Peyer's patch (tissue), 4 donors: Measurements from ENCODE around the gene NOL3. TPM values are rescaled to one million over a fixed set of nuclear protein-coding genes. Genes with fewer than 3 reads are reported as not detected.

Experiments used
- DNase-seq, 3 donors: peaks; one replicate each; pipeline ENCODE4 v3.0.0-alpha.2; 2017 to 2019
- H3K27ac ChIP-seq, 4 donors: fragments of 200-600 bp; sonication (generic); one replicate each; pipeline ENCODE4 v1.5.1; 2016 to 2019
- H3K27me3 ChIP-seq, 2 donors: fragments of 200-600 bp; sonication (generic); one replicate each; pipeline ENCODE4 v1.5.1; 2019
- H3K36me3 ChIP-seq, 3 donors: fragments of 200-600 bp; sonication (generic); one replicate each; pipeline ENCODE4 v1.5.1; 2016 to 2019
- H3K4me1 ChIP-seq, 4 donors: fragments of 200-600 bp; sonication (generic); one replicate each; pipeline ENCODE4 v1.5.1; 2016 to 2019
- H3K4me3 ChIP-seq, 4 donors: fragments of 200-600 bp; sonication (generic); 1 replicate in 3 of 4; 2 replicates in 1 of 4; pipeline ENCODE4 v1.5.1; 2016 to 2019; ENCODE audit warnings: mild to moderate bottlenecking in 1 of 4
- H3K9me3 ChIP-seq, 4 donors: fragments of 200-600 bp; sonication (generic); one replicate each; pipeline ENCODE4 v1.5.1; 2016 to 2019; ENCODE audit warnings: mild to moderate bottlenecking in 1 of 4
- CTCF ChIP-seq, 6 experiments: fragments of 450-650 bp in 4 of 6; fragments of 200-600 bp in 2 of 6; sonication (generic) in 1 of 6; IDR thresholded peaks; one replicate each; pipeline ENCODE4 v1.5.1; 2017 to 2019; ENCODE audit warnings: antibody characterized with exemption in 6 of 6, mild to moderate bottlenecking in 3 of 6, moderate library complexity in 1 of 6
- POLR2A ChIP-seq, 2 donors: fragments of 450-650 bp; IDR thresholded peaks; one replicate each; pipeline ENCODE4 v1.5.1; 2017; ENCODE audit warnings: antibody characterized with exemption in 2 of 2, mild to moderate bottlenecking in 2 of 2, moderate library complexity in 2 of 2
- total RNA-seq, 4 donors: library from RNA; depleted of rRNA; stranded (reverse); fragments of >200 nt; gene quantifications; one replicate each; pipeline ENCODE4 v1.1.0, GENCODE V29; 2016

NOL3 gene
- total RNA-seq, 4 donors from 2014 or later: 24.4 to 65.2 (median 34.1) TPM

GRCh38 chr16:67201411-67202345 lies 31.3 kb downstream of the NOL3 start:
- no peaks in the 10 kb centered on the region for H3K27me3 ChIP-seq
- no peak for TF ChIP-seq POLR2A (IDR thresholded peaks at IDR 0.05)
- no peak for TF ChIP-seq CTCF (IDR thresholded peaks at IDR 0.05)
- H3K36me3 ChIP-seq: peaks cover 0 to 57% (median 0%) of the 10 kb centered on the region in 3 donors

GRCh38 chr16:67202426-67202825 lies 32.1 kb downstream of the NOL3 start:
- Histone ChIP-seq H3K27me3 (no peaks in the 10 kb centered on the region), H3K4me1 (peaks cover 0 to 24% (median 0%) of the 10 kb centered on the region in 4 donors), H3K36me3 (peaks cover 0 to 50% (median 0%) of the 10 kb centered on the region in 3 donors), H3K9me3 (no peaks in the 10 kb centered on the region), H3K4me3 (no peak overlapping the region), H3K27ac (no peak overlapping the region)
- no peak for DNase-seq
- TF ChIP-seq POLR2A (IDR thresholded peaks at IDR 0.05) (no peak), CTCF (IDR thresholded peaks at IDR 0.05) (no peak)

More at GRCh38 chr16:67201411-67202345, 31.3 kb downstream of the NOL3 start:
- no peaks in the 10 kb centered on the region for H3K9me3 ChIP-seq
- no peak for DNase-seq
- no peak overlapping the region for H3K27ac ChIP-seq
- H3K4me1 ChIP-seq: peaks cover 0 to 26% (median 0%) of the 10 kb centered on the region in 4 donors
- H3K4me3 ChIP-seq: no peak overlapping the region

GRCh38 chr16:67202956-67203493 lies 32.7 kb downstream of the NOL3 start:
- Histone ChIP-seq H3K4me1 (peaks cover 0 to 18% (median 0%) of the 10 kb centered on the region in 4 donors), H3K9me3 (no peaks in the 10 kb centered on the region), H3K27ac (no peak overlapping the region), H3K27me3 (no peaks in the 10 kb centered on the region), H3K4me3 (no peak overlapping the region), H3K36me3 (peaks cover 0 to 44% (median 0%) of the 10 kb centered on the region in 3 donors)
- TF ChIP-seq POLR2A (IDR thresholded peaks at IDR 0.05): no peak
- TF ChIP-seq CTCF (IDR thresholded peaks at IDR 0.05): no peak
- DNase-seq: no peak

- no peaks in the 10 kb centered on the region for H3K27me3 ChIP-seq
- H3K4me3 ChIP-seq: no peak overlapping the region
- H3K27ac ChIP-seq: no peak overlapping the region
- H3K4me1 ChIP-seq: peaks cover 0 to 12% (median 0%) of the 10 kb centered on the region in 4 donors
- H3K9me3 ChIP-seq: no peaks in the 10 kb centered on the region
- no peak for DNase-seq
- H3K36me3 ChIP-seq: peaks cover 0 to 38% (median 0%) of the 10 kb centered on the region in 3 donors
- TF ChIP-seq POLR2A (IDR thresholded peaks at IDR 0.05) (no peak), CTCF (IDR thresholded peaks at IDR 0.05) (no peak)
These were observed 33.7 kb downstream of the NOL3 start for GRCh38 chr16:67204076-67204475.

DNA sequence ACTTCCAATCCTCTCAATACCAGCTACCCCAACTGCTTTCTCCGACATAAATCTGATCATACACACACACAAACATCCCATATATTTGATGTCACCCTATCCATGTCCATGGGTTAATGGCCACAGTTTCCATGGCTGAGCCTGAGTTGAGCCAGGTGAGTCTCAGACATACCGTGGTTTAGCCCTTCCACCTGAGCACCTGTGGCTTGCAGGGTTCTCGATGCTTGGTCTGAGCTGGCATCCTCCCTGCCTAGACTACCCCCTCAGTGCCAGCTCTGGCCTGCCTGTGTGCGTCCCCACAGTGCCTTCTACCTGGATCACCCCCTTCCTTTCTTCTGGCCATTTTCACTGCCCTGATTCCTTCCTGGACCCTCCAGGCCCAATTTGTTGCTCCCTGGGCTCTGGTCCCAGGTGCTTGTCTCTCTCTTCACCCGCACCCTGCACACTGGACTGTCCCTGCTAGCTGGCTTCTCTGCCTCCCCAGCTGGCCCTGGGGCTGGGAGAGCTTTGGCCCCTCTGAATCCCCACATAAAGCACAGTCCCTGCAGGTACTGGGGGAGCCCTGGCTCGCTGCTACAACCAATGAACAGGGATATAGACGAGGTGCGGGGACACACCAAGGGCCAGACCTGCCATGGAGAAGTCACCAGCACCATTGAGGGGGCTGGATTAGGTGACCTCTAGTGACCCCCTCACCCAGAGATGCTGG lies 35.9 kb downstream of the NOL3 start:
- TF ChIP-seq POLR2A (IDR thresholded peaks at IDR 0.05) (no peak), CTCF (IDR thresholded peaks at IDR 0.05) (no peak)
- Histone ChIP-seq H3K4me3 (no peak overlapping the region), H3K4me1 (no peaks in the 10 kb centered on the region), H3K9me3 (no peaks in the 10 kb centered on the region), H3K27ac (no peak overlapping the region), H3K27me3 (no peaks in the 10 kb centered on the region), H3K36me3 (peaks cover 0 to 29% (median 0%) of the 10 kb centered on the region in 3 donors)
- DNase-seq: no peak
